ENCODE measurements around the gene ENPP7. TPM values are rescaled to one million over a fixed set of nuclear protein-coding genes. Genes with fewer than 3 reads are reported as not detected.
"Not testable (repeated sequence)": the region's sequence is repeated elsewhere in the genome, so short reads cannot be mapped to it uniquely, and the experiment has no call there.

The ENPP7 gene
- total and polyA plus RNA-seq, 2 donors (not counting 3 experiments of a cell fraction or from before 2014, with no cell fraction given), result not detected

- CTCF ChIA-PET, result interaction anchor here (1.0 to 1.2 kb wide), 2 partner anchors 18 to 40 kb away, joined by 3 read pairs; no protein-coding TSS in a partner anchor
- Histone ChIP-seq H3K79me2 (ENCODE audit: control insufficient read depth, insufficient read depth, low read length) (no peaks in the 10 kb centered on the region), H3K27me3 (ENCODE audit: control insufficient read depth in 2 of 2, insufficient read depth in 2 of 2, low read length in 2 of 2) (peaks cover 12 to 15% of the 10 kb centered on the region in 2 experiments), H3K27ac (ENCODE audit: insufficient read depth, low read depth, low read length) (no peak overlapping the region), H2AFZ (ENCODE audit: low read depth, low read length) (no peak overlapping the region), H3K4me3 (replicated peaks in 1 of 3; ENCODE audit: insufficient read depth in 1 of 3, low read depth in 1 of 3, low read length in 3 of 3) (no peak overlapping the region), H3K4me1 (ENCODE audit: control insufficient read depth, extremely low read depth, insufficient read depth, low read length) (peaks cover 4% of the 10 kb centered on the region), H4K20me1 (replicated peaks; ENCODE audit: control insufficient read depth, extremely low read depth, insufficient read depth, low read length) (no peaks in the 10 kb centered on the region), H3K9ac (replicated peaks; ENCODE audit: extremely low read depth, insufficient read depth, low read length) (no peak overlapping the region), H3K9me3 (replicated peaks; ENCODE audit: control insufficient read depth, insufficient read depth, low read length) (no peaks in the 10 kb centered on the region), H3K36me3 (ENCODE audit: control insufficient read depth in 2 of 2, extremely low read depth in 1 of 2, insufficient read depth in 2 of 2, low read length in 2 of 2) (no peaks in the 10 kb centered on the region), H3K9me1 (replicated peaks; ENCODE audit: control insufficient read depth, extremely low read depth, insufficient read depth, low read length) (no peaks in the 10 kb centered on the region), H3K4me2 (ENCODE audit: insufficient read depth, low read length) (no peak overlapping the region)
- FAIRE-seq, result no peak
- TF ChIP-seq POLR2A (IDR thresholded peaks at IDR 0.05; ENCODE audit: low read depth, low read length) (no peak), EZH2 (IDR thresholded peaks at IDR 0.05; ENCODE audit: borderline replicate concordance, low read depth, low read length, severe bottlenecking) (no peak), MAX (IDR thresholded peaks at IDR 0.05; ENCODE audit: insufficient read depth, insufficient read length) (no peak), POLR2AphosphoS5 (IDR thresholded peaks at IDR 0.05; ENCODE audit: insufficient read depth, low read depth, low read length) (no peak), MYC (IDR thresholded peaks at IDR 0.05; ENCODE audit: low read depth, low read length) (no peak), JUN (IDR thresholded peaks at IDR 0.05; ENCODE audit: borderline replicate concordance, insufficient read depth, insufficient read length, low read depth) (no peak), CTCF (IDR thresholded peaks at IDR 0.05; ENCODE audit: extremely low read depth in 1 of 2, insufficient read depth in 1 of 2, low read depth in 1 of 2, low read length in 2 of 2) (no peak), FOS (IDR thresholded peaks at IDR 0.05; ENCODE audit: borderline replicate concordance, insufficient read depth, low read length) (no peak), GATA2 (IDR thresholded peaks at IDR 0.05; ENCODE audit: insufficient read depth, insufficient read length, low read depth, low read length) (no peak)
- BruUV-seq (replicated peaks), result no TSS peak
- dilution Hi-C loops (cut with MboI; ENCODE audit: extremely low pct_ligation_motif_present, low sequenced_read_pairs), result no loop called here
- no peak for DNase-seq (ENCODE audit: low read depth, low spot score)
- POLR2A ChIA-PET, result no interaction called here
- intact Hi-C loops (cut with micrococcal nuclease), result no loop called here
Observed at GRCh38 chr17:79771276-79771675, 40.5 kb downstream of the ENPP7 start.

- POLR2A ChIA-PET; H3K4me3 ChIP-seq (replicated peaks in 1 of 3; ENCODE audit: insufficient read depth in 1 of 3, low read depth in 1 of 3, low read length in 3 of 3); H3K36me3 ChIP-seq (ENCODE audit: control insufficient read depth in 2 of 2, extremely low read depth in 1 of 2, insufficient read depth in 2 of 2, low read length in 2 of 2); H3K9me3 ChIP-seq (replicated peaks; ENCODE audit: control insufficient read depth, insufficient read depth, low read length); H3K79me2 ChIP-seq (ENCODE audit: control insufficient read depth, insufficient read depth, low read length); H2AFZ ChIP-seq (ENCODE audit: low read depth, low read length); H3K4me2 ChIP-seq (ENCODE audit: insufficient read depth, low read length); H4K20me1 ChIP-seq (replicated peaks; ENCODE audit: control insufficient read depth, extremely low read depth, insufficient read depth, low read length); FAIRE-seq; H3K27ac ChIP-seq (ENCODE audit: insufficient read depth, low read depth, low read length); H3K9ac ChIP-seq (replicated peaks; ENCODE audit: extremely low read depth, insufficient read depth, low read length); CTCF ChIA-PET; H3K9me1 ChIP-seq (replicated peaks; ENCODE audit: control insufficient read depth, extremely low read depth, insufficient read depth, low read length); BruUV-seq (replicated peaks); intact Hi-C loops (cut with micrococcal nuclease); DNase-seq (ENCODE audit: low read depth, low spot score); dilution Hi-C loops (cut with MboI; ENCODE audit: extremely low pct_ligation_motif_present, low sequenced_read_pairs): not testable (repeated sequence)
- Histone ChIP-seq H3K4me1 (ENCODE audit: control insufficient read depth, extremely low read depth, insufficient read depth, low read length) (peaks cover 16% of the 10 kb centered on the region), H3K27me3 (ENCODE audit: control insufficient read depth in 2 of 2, insufficient read depth in 2 of 2, low read length in 2 of 2) (peaks cover 12 to 13% of the 10 kb centered on the region in 2 experiments)
Observed at GRCh38 chr17:79772726-79773125, 42.0 kb downstream of the ENPP7 start.

Measured in endothelial cell of umbilical vein (primary cell).